GM20000 (cell line): ENCODE results near the gene HK3.

ENCODE experiments used
- DNase-seq: peaks from one replicate; pipeline ENCODE4 v3.0.0; 2012; ENCODE audit warnings: low spot score
- CTCF ChIP-seq: IDR thresholded peaks from 2 replicates; pipeline ENCODE4 v1.5.1; 2012; ENCODE audit warnings: mild to moderate bottlenecking, control low read depth; ENCODE audit errors: extremely low read depth, missing control alignments

The HK3 gene

GRCh38 chr5:176850371-176851245 is 48.5 kb downstream of the HK3 start:
- no peak for DNase-seq
- no peak for TF ChIP-seq CTCF

DNA sequence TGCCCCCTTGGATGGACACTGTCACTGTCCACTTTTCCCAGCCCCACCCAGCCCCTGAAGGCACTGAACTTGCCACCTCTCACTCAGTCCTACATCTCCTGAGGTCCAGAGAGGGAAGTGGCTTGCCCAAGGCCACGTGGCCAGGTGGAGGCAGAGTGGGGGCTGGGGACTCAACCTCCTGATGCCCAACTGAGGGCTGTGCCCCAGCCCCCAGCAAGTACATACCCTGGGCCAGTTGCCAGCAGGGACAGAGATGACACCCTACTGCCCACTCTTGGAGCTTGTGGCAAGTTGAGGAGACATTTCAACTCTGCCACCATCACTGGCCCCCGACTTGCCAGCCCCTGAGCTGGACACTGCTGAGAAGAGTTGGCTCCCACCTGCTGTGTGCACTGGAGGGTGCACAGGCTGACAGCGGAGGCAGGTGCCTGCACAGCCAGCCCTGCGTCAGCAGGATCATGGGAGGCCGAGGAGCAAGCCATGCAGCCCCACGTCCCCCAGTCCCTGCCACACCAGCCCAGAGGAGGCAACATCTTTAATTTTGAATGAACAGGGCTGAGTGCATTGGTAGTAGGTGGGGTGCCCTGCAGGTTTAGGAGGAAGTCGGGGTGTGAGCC is 49.4 kb downstream of the HK3 start:
- DNase-seq = no peak
- TF ChIP-seq CTCF = no peak

DNA sequence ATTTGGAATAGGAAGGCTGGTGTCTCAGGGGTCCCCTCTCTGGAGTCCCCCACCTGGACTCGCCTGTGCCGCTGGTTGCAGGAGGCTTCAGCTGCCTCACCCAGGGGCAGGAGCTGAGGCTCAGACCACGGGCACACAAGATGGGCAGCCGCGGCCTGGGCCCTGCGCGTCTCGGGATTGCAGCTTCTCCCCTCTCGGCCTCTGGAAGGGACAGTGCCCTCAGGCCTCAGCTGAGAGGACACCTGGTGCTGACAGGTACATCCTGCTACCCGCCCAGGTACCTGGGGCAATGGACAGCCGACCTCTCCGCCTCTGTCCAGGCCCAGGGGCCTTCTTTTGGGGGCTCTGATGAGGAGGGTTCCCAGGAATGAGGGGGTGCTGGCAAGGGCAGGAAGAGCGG is 50.5 kb downstream of the HK3 start:
- no peak for TF ChIP-seq CTCF
- no peak for DNase-seq

DNA sequence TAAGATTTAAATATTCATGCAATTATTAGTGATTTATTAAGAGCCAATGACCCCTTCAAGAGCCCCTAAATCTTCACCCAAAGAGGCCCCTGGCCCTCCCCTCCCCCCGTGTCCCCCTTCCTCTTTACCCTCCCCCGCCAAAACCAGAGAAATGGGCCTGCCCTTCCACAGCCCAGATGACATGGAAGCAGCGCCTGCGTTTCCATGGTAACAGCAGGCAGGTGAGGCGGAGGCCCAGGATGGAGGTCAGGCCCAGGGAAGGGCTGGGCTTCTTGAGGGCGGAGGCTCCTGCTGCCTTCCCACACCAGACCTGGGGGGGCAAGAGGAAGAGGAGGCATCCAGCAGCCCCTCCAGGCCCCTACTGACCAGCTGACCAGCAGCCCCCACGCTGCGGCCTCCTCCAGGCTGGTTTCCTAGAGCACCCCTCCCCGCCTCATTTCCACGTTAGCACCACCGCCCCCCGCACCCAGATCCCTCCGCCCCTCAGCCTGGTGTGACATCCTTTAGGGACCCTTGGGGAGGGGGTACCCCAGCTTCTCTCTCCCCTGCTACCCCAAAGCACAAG is 51.3 kb downstream of the HK3 start:
- no peak for TF ChIP-seq CTCF
- DNase-seq = no peak

GRCh38 chr5:176847148-176847547 is 52.0 kb downstream of the HK3 start:
- no peak for TF ChIP-seq CTCF
- DNase-seq = no peak

- no peak for TF ChIP-seq CTCF
- no peak for DNase-seq
Measured at GRCh38 chr5:176846335-176847140, 52.6 kb downstream of the HK3 start.
